Activated CD4-positive, alpha-beta T cell treated with anti-CD3 and anti-CD28 coated beads, Interleukin-10, Interleukin-2, amounts not matched to agents 100 ng/mL and 50 ng/mL, durations not matched to agents 16 hours and 8 hours (primary cell): Measurements from ENCODE around the gene MAP4K1.
"Not testable (repeated sequence)": the region's sequence is repeated elsewhere in the genome, so short reads cannot be mapped to it uniquely, and the experiment has no call there.

ENCODE experiments used
- DNase-seq: peaks from one replicate; pipeline ENCODE4 v3.0.0-alpha.2; 2020

Gene MAP4K1

DNA sequence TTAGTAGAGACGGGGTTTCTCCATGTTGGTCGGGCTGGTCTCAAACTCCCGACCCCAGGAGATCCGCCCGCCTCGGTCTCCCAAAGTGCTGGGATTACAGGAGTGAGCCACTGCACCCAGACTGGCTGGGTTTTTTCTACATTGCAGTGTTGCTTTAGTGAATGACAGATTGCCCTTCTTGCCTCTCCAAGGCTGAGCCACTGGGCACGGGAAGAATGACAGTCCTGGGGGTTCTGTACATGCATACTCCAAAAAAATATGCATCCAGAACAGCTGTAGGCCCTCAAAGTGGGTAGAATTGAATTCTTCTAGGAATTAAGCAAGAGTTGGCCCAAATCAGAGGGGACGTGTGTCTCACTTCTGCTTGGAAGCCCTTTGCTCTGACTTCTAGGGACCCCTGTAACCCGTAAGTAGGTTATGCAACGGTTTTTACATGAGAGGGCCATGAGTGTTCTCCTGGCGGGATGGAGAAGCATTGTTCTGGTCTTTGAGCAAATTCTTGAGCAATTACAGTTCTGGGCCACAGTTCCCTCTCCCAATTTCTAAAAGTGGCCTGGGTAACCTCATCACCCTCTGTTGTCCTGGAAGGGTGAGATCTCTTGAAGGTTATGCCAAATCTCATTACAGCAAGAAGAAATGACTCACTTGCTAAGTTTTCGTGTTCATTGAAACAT, 33.3 kb upstream of the MAP4K1 start:
- no peak for DNase-seq

DNA sequence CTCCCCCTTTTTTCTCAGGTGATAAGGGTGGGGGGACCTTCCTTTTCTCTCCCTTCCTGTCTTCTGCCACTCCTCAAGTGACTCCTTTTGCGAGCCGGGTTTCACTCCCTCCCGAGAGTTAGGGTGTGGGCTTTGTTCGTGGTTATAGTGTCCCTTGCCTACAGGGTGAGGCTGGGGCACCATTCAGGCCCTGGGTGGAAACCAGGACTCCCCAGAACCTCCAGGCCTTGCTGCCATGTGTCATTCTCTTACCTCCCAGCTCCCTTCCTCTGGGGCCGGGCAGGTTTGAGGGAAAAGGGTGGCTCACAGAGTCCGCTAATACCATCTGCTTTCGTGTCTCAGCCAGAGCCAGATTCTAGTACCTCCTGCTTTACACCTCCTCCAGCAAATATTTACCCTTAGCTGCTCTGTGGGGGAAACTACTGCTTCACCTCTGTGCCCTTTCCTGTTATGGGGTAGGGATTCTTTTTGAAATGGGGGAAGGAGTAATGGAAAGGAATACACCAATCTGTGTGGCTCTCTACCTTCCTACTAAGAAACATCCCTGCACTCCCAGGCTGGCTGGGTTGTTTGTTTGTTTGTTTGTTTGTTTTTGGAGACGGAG, 32.5 kb upstream of the MAP4K1 start:
- no peak for DNase-seq

DNA sequence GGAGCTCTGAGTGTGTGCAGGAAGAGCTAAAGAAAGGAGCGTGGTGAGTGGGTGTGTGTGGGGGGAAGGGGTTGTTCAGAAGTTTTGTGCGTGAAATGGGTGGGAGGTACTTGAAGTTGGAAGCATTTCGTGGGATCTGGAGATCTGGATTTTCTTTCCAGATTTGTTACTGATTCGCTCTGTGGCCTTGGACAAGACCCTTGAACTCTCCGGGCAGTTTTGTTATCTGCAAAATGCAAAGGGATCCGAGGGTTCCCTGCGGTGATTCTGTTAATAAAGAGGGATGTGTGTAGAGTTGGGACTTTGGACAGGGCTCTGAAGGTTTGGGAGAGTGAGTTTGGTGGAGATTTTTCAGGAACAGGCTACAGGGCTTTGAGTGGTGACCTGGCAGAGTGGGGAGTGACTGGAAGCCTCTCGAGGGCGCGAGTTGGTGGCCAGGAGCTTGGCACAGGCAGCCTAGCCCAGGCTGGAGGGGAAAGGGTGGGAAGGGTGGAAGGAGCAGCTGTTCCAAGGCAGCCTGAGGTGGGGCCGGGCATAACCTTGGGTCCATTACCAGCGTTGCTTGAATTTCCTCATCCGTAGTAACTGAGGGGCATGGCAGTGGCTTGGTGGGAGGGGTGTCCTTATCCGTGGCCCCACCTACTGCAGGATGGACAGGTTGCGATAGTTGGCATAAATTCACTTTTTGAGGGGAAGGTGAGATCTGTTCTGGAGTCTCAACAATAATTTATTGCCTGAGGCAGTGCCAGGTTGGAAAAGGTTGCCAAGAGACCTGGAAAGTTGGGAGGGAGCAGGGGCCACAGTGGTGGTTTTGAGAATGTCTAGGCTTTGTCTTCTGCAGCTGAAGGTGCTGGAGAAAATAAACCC, 31.8 kb upstream of the MAP4K1 start:
- DNase-seq: no peak

DNA sequence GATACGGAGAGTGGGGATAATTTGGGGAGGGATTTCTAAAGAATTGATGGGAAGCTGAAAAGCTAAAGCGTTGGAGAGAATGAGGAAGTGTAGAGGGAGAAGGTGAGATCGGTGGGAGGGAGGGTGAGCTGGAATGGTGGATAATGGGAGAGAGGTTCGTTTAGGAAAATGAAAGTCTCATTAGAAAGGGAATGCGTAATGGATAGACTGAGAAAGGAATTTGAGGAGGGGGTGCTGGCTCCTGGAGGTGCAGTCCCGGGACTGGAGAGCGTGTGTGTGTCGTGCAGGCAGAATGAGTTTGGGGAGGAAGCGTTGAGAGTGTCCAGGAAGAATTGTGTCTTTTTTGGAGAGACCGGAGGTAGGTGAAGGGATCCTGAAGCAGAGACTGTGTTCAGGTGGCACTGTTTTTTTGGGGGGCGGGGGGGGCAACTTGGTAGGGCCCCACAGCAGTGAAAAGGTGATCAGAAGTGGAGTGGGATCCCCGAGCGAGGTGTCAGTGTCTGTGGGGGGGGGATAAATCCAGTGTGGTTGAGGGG, 31.1 kb upstream of the MAP4K1 start:
- DNase-seq: no peak

DNA sequence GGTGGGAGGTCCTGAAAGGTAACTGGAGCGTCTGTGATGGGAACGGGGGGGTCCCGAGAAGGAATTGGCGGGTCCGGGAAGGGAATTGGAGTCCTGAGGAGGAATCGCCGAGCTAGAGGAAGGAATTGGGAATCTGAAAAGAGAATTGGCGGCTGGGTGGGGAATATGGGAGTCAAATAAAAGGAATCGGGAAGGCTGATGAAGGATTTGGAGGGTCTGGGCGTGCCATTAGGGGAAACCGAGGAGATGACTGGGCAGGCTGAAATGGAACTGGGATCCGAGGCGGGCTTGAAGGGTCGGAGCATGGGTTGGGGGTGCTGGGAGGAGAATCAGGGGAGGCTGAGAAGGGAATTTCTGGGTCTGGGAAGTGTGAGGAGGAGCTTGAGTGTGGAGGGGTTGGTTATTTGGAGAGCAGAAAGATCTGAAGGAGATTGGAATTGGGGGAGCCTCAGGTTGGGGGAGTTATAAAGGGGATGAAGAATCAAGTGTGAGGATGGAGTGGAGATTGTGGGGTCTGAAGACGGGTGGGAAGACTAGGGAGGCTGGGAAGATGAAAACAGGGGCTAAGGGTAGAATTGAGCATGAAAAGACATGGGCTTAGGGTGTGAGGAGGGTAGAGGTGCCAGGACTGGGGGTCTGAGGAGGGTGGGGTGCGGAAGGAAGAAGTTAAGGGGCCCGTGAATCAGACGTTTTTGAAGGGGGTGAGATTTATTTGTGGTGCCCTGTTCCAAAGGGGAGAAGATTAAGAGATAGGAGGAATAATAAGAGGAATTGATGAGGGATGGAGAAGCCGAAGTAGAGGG, 30.4 kb upstream of the MAP4K1 start:
- DNase-seq: no peak

DNA sequence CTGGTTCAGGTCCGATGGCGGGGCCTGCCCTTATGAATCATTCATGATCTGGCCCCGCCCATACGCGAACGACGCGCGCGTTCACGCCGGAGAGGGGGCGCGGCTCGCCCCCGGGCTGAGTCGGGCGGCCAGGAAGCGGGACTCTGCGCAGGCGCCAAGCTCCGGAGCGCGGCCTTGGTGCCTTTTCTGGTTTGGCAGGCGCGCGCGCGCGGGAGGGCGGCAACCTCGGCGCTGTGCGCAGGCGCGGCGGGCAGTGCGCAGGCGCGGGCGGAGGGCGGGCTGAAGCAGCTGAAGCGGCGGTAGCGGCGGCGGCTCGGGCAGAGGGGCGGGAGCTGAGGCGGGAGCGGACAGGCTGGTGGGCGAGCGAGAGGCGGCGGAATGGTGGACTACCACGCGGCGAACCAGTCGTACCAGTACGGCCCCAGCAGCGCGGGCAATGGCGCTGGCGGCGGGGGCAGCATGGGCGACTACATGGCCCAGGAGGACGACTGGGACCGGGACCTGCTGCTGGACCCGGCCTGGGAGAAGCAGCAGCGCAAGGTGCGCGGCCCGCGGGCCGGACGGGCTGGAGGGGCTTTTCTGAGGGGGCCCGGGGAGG, 29.7 kb upstream of the MAP4K1 start, which contains the start of gene ACTN4:
ACTN4 (plus strand) TSS at position 282 of the 598 bp plus-strand sequence; CDS start at position 379, 97 bp downstream.
- peak; percentile 100 for DNase-seq

DNA sequence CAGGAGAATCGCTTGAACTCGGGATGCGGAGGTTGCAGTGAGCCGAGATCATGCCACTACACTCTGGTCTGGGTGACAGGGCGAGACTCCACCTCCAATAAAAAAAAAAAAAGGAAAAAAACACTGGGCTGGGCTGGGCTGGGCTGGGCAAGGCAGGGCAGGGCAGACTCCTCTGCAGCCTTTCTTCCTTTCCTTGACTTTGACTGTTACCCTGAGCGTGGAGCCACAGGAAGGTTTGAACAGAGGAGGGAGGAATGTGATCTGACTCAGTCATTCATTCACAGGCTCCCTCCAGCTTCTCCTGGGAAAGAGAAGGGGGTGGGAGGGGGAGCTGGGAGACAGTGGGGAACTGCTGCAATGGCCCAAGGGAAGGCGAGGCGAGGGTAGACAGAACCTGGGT, 27.0 kb upstream of the MAP4K1 start:
- no peak for DNase-seq

DNA sequence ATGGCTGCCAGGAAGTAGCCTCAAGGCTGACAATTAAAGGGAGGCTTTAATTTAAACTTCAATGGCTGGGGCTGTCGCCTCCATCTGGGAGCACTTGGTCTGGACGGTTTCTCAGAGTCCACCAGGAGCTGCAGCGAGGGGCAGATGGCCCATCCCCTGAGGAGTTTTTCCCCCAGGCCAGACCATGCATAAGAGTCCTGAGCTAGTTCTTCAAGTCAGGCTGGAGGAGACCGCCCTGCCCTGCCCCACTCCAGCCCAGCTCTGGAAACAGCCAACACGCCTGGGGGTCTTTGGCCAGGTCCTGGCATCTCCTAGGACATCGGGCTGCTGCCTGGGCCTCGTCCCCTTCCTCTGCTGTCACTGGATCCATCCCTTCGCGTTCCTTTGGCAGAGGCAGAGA, 24.4 kb upstream of the MAP4K1 start:
- DNase-seq: no peak

DNA sequence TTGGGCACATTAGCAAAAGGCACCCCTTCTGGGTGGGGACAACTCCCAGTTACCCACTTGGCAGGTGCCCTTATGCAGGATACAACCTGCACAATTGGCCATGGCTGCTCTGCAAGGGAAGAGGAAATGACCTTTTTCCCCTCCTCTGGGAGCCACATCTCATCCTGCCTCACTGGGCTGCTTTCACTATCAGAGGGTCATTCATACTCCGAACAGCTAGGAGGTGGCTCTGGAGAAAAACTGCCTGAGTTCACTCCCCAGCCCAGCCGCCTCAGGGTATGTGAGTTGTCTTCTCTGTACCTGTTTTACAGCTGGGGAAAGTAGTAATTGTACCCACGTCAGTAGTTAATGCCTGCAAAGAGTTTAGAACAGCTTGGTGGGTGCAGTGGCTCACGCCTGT, 22.6 kb upstream of the MAP4K1 start:
- DNase-seq: no peak

DNA sequence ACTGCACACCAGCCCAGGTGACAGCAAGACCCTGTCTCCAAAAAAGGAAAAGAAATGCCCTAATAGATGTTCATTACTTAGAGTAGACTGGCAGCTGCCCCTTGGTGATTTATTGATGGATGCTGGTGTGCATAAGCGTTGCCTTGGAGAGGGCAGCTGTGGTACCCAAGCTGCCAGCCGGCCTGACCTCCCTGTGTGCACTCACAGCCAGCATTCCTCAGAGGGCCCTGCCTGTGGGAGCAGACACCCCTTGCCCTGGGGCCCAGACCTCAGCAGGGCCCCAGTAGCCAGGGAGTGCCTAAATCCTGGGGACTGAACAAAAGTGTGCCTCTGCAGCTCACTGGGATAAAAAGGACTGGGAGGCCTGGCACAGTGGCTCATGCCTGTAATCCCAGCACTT, 21.9 kb upstream of the MAP4K1 start:
- DNase-seq: no peak

DNA sequence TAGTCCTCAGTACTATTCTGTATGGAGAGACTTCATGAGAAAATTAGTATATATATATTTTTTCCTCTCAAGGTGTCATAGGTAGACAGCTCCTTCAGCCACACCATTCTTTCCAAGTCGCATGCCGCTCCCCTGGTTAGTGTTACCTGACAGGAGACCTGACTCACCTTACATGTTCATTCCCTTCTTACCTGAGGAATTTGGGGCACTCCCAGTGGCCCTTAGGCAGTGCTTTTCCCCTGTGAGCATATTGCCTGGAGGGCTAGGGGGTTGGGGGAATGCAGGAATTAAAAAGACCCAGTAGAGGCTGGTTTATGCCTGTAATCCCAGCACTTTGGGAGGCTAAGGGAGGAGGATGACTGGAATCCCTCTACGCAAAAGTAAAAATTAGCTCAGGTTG, 20.7 kb upstream of the MAP4K1 start:
- DNase-seq: no peak

DNA sequence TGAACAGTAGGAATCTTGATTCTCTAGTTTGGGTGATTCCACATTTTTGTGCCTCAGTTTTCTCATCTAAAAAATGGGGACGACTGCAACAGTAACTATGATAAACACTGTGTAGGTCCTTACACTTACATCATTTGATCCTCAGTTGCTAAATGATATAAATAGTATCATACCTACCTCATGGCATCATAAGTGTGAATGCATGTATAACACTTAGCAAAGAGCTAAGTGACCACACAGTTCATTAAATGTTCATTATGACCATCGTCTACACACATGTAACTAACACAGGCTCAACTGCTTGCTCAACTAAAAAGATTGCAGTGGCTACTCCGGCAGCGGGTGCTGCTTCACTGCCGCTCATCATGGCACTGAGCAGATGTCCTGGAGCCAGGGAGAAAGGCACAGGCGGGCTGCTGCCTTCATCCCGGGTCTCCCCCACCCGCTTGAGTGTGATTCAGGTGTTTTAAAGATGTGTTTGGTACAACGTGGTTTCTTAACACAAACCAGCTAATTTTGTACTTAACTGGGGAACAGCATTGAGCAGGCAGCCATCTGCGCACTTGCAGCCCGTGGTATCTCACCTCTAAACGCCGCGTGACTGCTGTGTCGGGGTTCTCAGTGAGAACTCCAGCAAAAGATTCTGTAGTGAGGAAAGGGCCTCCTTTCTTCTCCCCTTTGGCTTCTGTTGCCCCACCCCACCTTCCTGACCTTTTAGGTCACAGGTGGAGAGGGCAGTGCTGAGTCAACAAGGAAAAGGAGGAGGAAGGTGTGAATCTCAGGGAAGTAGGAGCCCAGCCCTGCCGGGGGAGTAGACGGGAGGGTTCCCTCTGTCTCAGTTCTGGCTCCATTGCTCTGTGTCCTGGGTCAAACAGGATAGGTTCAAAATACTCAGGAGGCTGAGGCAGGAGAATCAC, 18.0 kb upstream of the MAP4K1 start:
- DNase-seq: no peak

DNA sequence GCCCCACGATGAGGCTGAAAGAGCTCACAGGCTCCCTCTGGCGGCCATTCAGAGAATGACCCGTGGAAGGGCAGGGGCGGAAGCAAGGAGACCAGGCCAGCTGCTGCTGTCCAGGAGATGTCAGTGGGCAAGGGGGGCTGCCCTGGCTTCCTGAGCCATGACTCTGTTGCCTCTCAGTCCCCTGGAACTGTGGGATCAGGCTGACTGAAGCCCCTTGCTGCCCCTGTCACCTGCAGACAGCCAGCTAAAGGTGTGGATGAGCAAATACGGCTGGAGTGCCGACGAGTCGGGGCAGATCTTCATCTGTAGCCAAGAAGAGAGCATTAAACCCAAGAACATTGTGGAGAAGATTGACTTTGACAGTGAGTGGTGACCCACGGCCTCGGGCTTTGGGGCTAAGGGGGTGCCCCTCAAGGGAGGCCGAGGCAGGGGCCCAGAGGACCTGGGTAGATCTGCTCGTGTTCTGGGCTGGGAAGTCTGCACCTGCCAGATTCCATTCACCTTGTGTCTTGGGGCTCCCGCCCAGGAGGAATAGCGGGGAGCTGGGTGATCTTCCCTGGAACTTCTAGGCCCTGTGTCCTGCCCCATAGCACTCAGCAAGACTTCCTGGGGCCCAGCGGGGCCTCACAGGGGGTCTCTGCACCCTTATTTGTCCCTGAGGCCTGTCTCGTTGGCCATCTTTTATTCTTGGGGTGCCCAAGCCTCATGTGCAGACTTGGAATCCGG, 17.2 kb upstream of the MAP4K1 start:
- peak; percentile 78 for DNase-seq

DNA sequence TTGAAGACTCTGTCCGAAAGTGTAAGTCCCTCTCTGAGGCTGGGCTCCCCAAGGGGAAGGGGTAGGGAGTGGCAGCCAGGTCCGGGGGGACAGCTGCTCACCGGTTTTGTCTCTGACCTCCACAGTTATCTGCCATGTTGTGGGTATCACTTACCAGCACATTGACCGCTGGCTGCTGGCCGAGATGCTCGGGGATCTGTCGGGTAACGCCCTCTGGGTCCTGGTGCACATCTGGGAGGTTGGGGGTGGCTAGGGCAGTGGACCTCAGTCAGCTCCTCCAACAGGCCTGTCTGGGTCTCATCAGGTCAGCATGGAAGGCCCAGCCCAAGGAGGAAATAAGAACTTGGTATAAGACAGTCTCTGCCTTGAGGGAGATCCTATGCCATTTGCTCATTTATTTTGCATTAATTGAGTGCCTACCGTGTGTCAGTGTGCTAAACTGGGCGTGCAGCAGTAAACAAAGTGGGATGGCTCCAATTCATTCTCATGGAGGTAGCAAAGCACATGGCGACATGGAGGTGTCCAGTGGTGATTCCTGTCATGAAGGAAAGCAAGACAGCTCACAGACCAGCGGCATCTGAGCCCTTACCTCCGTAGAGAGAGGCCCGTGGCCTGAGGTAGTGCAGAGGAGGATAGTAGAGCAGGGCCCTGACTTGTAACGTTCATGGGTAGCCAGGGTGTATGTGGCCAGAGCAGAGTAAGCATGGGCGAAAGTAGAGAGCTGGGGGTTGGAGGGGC, 14.9 kb upstream of the MAP4K1 start:
- DNase-seq: no peak

DNA sequence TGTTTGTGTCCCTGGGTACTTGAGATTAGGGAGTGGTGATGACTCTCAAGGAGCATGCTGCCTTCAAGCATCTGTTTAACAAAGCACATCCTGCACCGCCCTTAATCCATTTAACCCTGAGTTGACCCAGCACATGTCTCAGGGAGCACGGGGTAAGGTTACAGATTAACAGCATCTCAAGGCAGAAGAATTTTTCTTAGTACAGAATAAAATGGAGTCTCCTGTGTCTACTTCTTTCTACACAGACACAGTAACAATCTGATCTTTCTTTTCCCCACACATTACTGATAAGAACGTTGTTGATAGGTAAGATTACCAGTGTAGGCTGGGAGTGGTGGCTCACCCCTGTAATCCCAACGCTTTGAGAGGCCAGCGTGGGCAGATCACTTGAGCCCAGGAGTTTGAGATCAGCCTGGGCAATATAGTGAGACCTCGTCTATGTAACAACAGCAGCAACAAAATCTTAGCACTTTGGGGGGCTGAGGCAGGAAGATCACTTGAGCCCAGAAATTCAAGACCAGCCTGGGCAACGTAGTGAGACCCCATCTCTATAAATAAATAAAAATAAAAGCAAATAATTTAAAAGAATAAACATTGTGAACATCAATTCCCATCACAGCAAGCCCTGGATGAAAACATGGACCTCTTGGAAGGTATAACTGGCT, 14.2 kb upstream of the MAP4K1 start:
- not testable (repeated sequence) for DNase-seq

DNA sequence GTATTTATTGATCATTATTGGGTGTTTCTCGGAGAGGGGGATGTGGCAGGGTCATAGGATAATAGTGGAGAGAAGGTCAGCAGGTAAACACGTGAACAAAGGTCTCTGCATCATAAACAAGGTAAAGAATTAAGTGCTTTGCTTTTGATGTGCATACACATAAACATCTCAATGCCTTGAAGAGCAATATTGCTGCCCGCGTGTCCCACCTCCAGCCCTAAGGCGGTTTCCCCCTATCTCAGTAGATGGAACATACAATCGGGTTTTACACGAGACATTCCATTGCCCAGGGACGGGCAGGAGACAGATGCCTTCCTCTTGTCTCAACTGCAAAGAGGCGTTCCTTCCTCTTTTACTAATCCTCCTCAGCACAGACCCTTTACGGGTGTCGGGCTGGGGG, 13.5 kb upstream of the MAP4K1 start:
- DNase-seq: not testable (repeated sequence)

DNA sequence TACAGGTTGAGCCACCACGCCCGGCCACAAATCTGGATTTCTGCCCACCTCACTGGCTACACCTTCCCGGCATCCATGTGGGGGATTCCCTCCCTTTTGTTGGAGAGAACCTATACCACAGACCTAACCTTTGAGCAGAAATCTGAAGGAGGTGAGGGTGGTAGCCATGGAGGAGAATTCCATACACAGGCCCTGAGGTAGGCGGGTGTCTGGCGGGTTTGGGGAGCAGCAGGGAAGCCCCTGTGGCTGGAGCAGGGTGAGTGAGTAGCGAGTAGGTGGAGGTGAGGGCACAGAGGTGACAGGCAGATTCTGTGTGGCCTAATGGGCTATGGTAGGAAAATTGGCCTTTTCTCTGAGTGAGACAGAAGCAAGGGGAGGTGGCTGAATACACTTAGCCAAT, 11.8 kb upstream of the MAP4K1 start:
- DNase-seq: no peak

DNA sequence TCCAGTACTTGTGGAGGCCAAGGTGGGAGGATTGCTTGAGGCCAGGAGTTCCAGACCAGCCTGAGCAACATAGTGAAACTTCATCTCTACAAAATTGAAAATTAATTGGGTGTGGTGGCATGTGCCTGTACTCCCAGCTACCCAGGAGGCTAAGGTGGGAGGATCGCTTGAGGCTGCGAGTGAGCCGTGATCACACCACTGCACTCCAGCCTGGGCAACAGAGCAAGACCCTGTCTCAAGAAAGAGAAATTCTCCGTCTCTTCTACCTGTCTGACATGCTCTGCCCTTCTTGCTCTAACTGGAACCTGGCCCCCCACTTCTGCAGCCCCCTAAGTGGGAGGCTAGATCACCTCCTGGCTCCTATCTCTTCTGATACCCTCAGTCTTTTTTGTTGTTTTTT, 8.6 kb upstream of the MAP4K1 start:
- no peak for DNase-seq

DNA sequence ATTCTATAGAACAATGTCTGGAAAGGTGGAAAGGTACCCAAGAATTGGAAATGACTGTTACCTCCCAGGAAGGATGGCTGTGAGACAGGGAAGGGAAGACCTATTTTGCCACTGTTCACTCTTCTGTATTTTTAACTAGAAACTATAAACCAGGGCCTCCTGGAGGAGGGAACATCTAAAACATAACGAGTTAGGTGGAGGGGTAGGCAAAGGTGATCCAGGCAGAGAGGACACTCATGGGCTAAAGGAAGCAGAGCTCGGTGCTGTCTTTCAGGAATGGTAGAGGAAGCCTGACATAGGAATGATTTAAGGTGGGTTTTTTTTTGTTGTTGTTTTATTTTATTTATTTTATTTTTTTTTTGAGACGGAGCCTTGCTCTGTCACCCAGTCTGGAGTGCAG, 7.1 kb upstream of the MAP4K1 start:
- no peak for DNase-seq
